Effector memory CD8-positive, alpha-beta T cell (primary cell): ENCODE results near the gene VAC14.
"Not testable (repeated sequence)": the region's sequence is repeated elsewhere in the genome, so short reads cannot be mapped to it uniquely, and the experiment has no call there.

Experiments used
- ATAC-seq: fragments of 150-1000 bp; cut with Tn5 transposase; replicated peaks from 2 replicates; pipeline ENCODE4 v1.10.0; 2021; ENCODE audit warnings: mild to moderate bottlenecking, moderate library complexity
- DNase-seq, 3 experiments: peaks; one replicate each; pipeline ENCODE4 v3.0.0; 2021
- H3K27ac Mint-ChIP-seq, 2 donors: one replicate each; pipeline ENCODE4 v1.8.0; 2022; ENCODE audit warnings: mild to moderate bottlenecking in 2 of 2, mixed read lengths in 2 of 2, moderate library complexity in 2 of 2
- H3K27me3 Mint-ChIP-seq, 2 donors: one replicate each; pipeline ENCODE4 v1.8.0; 2022; ENCODE audit warnings: mixed read lengths in 2 of 2
- H3K36me3 Mint-ChIP-seq: one replicate; pipeline ENCODE4 v1.8.0; 2022; ENCODE audit warnings: mild to moderate bottlenecking, moderate library complexity, mixed read lengths; ENCODE audit not compliant: insufficient read depth
- H3K4me1 Mint-ChIP-seq, 2 donors: one replicate each; pipeline ENCODE4 v1.8.0; 2022; ENCODE audit warnings: low read depth in 2 of 2, mixed read lengths in 2 of 2
- H3K4me3 Mint-ChIP-seq, 2 donors: one replicate each; pipeline ENCODE4 v1.8.0; 2022; ENCODE audit warnings: mild to moderate bottlenecking in 2 of 2, mixed read lengths in 2 of 2, moderate library complexity in 2 of 2
- H3K9me3 Mint-ChIP-seq, 2 donors: one replicate each; pipeline ENCODE4 v1.8.0; 2022; ENCODE audit warnings: mixed read lengths in 2 of 2

Gene VAC14

GRCh38 chr16:70749681-70750601 is 51.0 kb downstream of the VAC14 start:
- Mint-ChIP-seq H3K4me3 (no peak overlapping the region), H3K9me3 (no peaks in the 10 kb centered on the region), H3K27ac (no peak overlapping the region), H3K27me3 (no peaks in the 10 kb centered on the region), H3K36me3 (peaks cover 8% of the 10 kb centered on the region), H3K4me1 (peaks cover 8% of the 10 kb centered on the region in 2 donors)
- ATAC-seq, result no peak
- DNase-seq, result no peak

DNA sequence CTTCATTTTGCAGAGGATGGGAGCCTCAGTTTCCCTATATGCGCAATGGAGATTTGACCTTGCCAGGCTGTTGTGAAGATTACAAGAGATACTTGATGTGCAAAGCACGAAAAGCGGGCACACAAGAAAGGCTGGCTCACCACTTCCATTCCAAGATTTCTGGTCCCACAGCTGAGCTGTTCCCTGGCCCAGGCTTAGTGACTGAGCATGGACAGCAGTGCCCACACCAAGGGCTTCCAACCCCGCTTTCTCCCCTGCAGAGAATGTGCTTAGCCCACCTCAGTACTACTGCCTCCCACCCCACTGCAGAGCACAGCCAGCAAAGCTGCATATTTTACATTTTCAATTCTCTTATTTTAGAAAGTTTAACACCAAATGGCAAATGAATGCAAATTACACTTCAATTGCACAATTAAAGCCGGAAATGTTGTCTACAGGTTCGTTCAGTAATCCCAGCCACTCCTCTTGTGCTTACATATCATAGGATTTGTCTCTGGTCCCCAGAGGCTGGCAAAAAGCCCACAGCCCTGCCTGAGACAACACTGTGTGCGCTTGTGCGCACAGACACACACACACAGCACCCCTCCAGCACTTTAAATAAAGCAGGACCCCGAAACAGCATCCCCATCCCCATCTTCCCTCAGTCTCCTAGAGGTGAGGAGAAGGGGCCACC is 51.8 kb downstream of the VAC14 start:
- ATAC-seq (no peak), DNase-seq (no peak)
- peaks cover 9% of the 10 kb centered on the region for H3K36me3 Mint-ChIP-seq
- H3K9me3 Mint-ChIP-seq, result no peaks in the 10 kb centered on the region
- H3K27me3 Mint-ChIP-seq, result no peaks in the 10 kb centered on the region
- H3K4me3 Mint-ChIP-seq, result no peak overlapping the region
- peaks cover 8% of the 10 kb centered on the region in 2 donors for H3K4me1 Mint-ChIP-seq
- peak overlapping the region in 1 of 2 donors; percentile 35 for H3K27ac Mint-ChIP-seq

- Mint-ChIP-seq H3K27ac (peak overlapping the region; percentile 35 to 65), H3K9me3 (no peaks in the 10 kb centered on the region), H3K4me1 (peaks cover 8% of the 10 kb centered on the region in 2 donors), H3K27me3 (no peaks in the 10 kb centered on the region), H3K36me3 (peaks cover 11% of the 10 kb centered on the region), H3K4me3 (no peak overlapping the region)
- ATAC-seq (no peak), DNase-seq (no peak)
Observed at GRCh38 chr16:70747703-70748631, 53.0 kb downstream of the VAC14 start.

DNA sequence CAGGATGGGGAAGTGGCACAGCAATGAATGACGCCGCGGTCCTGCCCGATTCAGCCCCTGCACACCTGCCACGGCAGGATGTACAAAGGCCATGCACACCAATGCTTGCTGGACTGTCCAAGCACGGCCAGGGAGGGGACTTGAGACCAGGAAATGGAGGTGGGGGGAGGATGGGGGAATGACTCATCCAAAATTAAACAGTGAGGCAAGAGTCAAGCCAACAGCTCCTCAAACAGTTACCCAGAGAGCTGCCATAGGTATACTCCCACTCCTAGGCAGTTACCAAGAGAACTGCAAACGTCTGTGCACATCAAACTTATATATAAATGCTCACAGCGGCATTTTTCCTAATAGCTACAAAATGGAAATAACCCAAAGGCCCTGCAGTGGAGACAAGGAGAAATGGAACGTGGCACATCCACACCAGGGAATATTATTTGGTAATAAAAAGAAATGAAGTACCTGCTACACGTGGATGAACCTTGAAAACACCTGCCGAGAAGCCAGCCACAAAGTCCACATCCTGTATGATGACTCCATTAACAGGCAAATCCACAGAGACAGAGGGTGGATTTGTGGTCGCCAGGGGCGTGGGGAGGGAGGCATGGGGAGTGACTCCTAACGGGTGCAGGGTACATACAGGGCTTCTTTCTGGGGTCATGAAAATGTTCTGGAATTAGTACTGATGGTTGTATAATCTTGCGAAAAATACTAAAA is 54.1 kb downstream of the VAC14 start:
- H3K4me1 Mint-ChIP-seq, result peaks cover 8% of the 10 kb centered on the region in 2 donors
- peaks cover 11% of the 10 kb centered on the region for H3K36me3 Mint-ChIP-seq
- DNase-seq (no peak), ATAC-seq (no peak)
- H3K9me3 Mint-ChIP-seq, result no peaks in the 10 kb centered on the region
- H3K4me3 Mint-ChIP-seq, result no peak overlapping the region
- peak overlapping the region in 1 of 2 donors; percentile 81 for H3K27ac Mint-ChIP-seq
- no peaks in the 10 kb centered on the region for H3K27me3 Mint-ChIP-seq

DNA sequence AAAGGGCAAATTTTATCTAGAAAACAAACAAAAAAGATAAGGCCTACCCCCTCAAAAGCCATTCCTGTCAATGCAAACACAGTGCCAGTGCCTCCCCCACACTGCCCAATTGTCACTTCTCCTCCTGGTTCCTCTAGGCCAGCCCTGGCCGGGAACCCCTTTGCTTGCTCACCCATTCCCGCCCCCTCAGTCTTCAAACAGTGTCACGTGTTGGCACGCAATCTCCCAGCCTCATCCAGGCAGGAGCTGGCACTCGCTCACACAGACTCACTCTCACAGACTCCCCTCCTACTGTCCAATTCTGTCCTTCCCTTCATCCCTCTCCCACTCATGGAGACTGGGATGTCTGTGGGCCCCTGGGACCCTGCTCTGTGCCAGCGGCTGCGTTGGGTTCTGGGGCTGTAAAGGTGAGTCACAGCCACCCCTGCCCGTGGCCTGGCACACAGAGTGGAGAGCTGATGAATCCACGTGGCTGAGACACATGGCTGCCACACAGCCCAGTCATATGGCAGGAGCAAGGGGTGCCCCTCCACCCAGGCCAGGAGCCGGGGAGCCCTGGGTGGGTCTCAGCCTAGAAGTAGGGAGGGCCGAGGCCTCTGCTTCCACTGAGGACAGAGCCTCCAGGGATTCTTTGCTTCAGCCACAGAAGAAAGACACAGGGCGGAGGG is 54.8 kb downstream of the VAC14 start:
- peaks cover 8 to 12% of the 10 kb centered on the region in 2 donors for H3K4me1 Mint-ChIP-seq
- H3K9me3 Mint-ChIP-seq, result no peaks in the 10 kb centered on the region
- H3K27me3 Mint-ChIP-seq, result no peaks in the 10 kb centered on the region
- peak overlapping the region; percentile 13 to 81 for H3K27ac Mint-ChIP-seq
- peaks cover 11% of the 10 kb centered on the region for H3K36me3 Mint-ChIP-seq
- no peak overlapping the region for H3K4me3 Mint-ChIP-seq
- DNase-seq (no peak), ATAC-seq (no peak)

DNA sequence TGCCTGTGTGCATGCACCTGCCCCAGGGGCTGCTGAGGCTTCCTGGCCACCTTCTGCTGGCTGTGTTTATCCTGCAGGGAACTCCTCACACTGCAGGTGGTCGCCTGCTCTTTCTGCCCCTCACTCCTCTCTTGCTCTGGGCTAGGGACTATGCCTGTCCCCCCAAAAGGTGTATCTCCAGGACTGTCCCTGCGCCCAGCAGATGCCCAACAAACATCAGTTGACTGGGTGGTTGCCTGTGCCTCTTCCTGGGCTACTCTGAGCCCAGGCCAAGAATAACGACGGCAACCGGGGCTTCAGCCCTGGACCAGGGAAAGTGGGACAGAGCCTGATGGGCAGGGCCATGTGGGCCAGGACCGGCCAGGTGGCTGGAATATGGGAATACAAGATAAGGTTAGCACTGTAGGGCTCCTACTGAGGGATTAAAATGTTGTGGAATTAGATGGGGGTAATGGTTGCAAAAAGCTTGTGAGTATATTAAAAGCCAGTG is 55.4 kb downstream of the VAC14 start:
- no peak overlapping the region for H3K4me3 Mint-ChIP-seq
- peaks cover 11% of the 10 kb centered on the region for H3K36me3 Mint-ChIP-seq
- peaks cover 8 to 12% of the 10 kb centered on the region in 2 donors for H3K4me1 Mint-ChIP-seq
- ATAC-seq (no peak), DNase-seq (no peak)
- H3K9me3 Mint-ChIP-seq, result no peaks in the 10 kb centered on the region
- no peaks in the 10 kb centered on the region for H3K27me3 Mint-ChIP-seq
- peak overlapping the region in 1 of 2 donors; percentile 13 for H3K27ac Mint-ChIP-seq

- Mint-ChIP-seq H3K27me3 (no peaks in the 10 kb centered on the region), H3K9me3 (no peaks in the 10 kb centered on the region), H3K36me3 (peaks cover 11% of the 10 kb centered on the region), H3K27ac (no peak overlapping the region), H3K4me1 (peaks cover 6 to 12% of the 10 kb centered on the region in 2 donors), H3K4me3 (no peak overlapping the region)
- ATAC-seq (no peak), DNase-seq (no peak)
Observed at GRCh38 chr16:70744366-70744765, 56.6 kb downstream of the VAC14 start.

DNA sequence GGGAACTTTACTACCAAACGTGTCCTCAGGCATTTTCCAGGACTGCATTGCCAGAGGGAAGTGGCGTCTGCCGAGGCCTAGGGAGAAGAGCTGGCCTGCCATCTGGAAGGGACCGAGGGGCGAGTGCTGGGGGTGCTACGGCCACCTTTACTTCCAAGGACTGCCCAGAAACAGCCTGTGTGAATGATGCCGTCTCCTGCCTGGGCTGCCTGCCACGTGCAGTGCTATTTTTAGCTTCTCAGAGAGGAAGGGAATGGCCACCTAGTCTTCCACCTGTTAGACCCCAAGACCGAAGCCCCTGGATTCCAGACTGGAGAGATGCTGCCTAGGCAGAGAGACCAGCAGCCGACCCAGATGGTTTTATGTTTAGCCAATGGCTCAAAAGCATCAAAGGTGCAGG is 57.2 kb downstream of the VAC14 start:
- Mint-ChIP-seq H3K9me3 (no peaks in the 10 kb centered on the region), H3K27me3 (no peaks in the 10 kb centered on the region), H3K27ac (no peak overlapping the region), H3K4me1 (peaks cover 9 to 16% of the 10 kb centered on the region in 2 donors), H3K4me3 (no peak overlapping the region), H3K36me3 (peaks cover 11% of the 10 kb centered on the region)
- no peak for ATAC-seq
- DNase-seq, result no peak

DNA sequence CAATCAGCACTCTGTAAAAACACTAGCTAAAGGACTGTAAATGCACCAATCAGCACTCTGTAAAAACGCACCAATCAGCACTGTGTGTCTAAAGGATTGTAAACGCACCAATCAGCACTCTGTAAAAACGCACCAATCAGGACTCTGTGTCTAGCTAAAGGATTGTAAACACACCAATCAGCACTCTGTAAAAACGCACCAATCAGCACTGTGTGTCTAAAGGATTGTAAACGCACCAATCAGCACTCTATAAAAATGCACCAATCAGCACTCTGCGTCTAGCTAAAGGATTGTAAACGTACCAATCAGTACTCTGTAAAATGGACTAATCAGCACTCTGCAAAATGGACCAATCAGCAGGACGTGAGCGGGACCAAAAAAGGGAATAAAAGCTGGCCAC is 58.0 kb downstream of the VAC14 start:
- H3K27ac Mint-ChIP-seq, H3K27me3 Mint-ChIP-seq, H3K9me3 Mint-ChIP-seq, H3K4me3 Mint-ChIP-seq, ATAC-seq, DNase-seq: not testable (repeated sequence)
- H3K4me1 Mint-ChIP-seq, result peaks cover 12 to 21% of the 10 kb centered on the region in 2 donors
- H3K36me3 Mint-ChIP-seq, result peaks cover 12% of the 10 kb centered on the region

DNA sequence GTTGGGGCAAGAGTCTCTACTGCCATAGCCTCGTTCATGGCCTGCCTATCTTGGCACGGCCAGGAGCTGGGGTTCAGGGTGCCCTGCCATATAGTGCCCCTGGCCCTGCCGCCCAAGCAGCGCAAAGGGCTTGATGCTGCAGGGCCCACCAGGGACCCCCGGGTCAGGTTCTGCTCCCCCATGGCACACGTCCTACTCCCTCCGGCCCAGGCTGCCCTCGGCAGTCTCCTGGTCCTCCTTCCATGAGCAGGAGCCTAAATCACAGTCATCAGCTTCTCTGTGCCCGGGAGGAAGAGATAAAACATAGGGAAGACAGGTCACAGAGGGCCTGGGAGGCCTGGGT is 59.2 kb downstream of the VAC14 start:
- Mint-ChIP-seq H3K27ac (peak overlapping the region; percentile 60 to 71), H3K27me3 (no peaks in the 10 kb centered on the region), H3K9me3 (no peaks in the 10 kb centered on the region), H3K4me1 (peaks cover 19 to 26% of the 10 kb centered on the region in 2 donors), H3K36me3 (peaks cover 18% of the 10 kb centered on the region), H3K4me3 (no peak overlapping the region)
- no peak for ATAC-seq
- DNase-seq, result no peak

DNA sequence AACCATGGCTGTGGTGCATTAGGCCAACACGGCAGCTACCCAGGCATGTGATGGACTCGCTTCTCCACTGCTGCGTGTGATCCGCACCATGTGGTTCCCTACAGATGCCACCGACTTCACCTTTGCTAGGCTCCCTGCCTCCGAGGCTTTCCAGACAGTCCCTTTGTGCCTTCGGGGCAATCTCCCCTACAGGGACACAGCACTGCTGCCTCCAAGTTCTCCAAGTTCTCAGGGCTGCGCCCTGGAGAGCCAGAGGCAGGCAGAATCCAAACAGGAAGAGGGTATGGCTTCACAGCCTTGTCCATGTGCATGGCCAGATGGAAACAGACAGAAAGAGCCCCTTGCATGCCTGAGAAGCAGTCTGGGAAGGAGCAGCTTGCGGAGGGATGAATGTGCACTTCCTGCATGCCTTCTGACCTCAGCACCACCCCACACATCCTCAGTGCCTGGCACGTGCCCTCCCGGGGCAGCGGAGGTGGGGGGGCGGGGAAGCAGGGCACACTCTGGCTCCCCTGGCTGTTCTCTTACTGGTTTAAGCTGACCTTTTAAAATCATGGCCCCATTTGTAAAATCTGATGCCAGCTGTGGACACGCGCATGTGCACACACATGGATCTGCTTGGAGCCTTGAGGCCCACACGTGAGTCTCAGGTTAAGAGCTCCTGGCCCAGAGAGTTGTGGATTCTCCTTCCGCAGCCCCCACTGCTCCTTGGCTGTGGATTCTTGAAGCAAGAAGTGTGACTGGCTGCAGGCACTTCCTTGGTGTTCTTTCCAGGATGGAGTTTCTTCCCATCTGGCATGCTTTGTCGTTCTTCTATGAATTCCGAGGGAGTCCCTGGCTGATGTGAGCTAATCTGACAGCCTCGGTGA is 59.8 kb downstream of the VAC14 start:
- ATAC-seq (no peak), DNase-seq (no peak)
- H3K9me3 Mint-ChIP-seq, result no peaks in the 10 kb centered on the region
- H3K4me3 Mint-ChIP-seq, result no peak overlapping the region
- H3K27me3 Mint-ChIP-seq, result no peaks in the 10 kb centered on the region
- peaks cover 19 to 27% of the 10 kb centered on the region in 2 donors for H3K4me1 Mint-ChIP-seq
- peak overlapping the region; percentile 60 to 71 for H3K27ac Mint-ChIP-seq
- peaks cover 18% of the 10 kb centered on the region for H3K36me3 Mint-ChIP-seq
